Astrocyte (in vitro differentiated cells and primary cell): ENCODE data around the gene TMEM120B. TPM values are rescaled to one million over a fixed set of nuclear protein-coding genes. Genes with fewer than 3 reads are reported as not detected.
A peak's percentile ranks its signal among the peaks of the same experiment; 100 is the strongest.

Source experiments
- DNase-seq: peaks from one replicate; pipeline ENCODE4 v3.0.0-alpha.2; 2010; ENCODE audit warnings: low read depth
- FAIRE-seq: peaks from 2 replicates; lab custom pipeline; 2011; peaks lifted over from hg19 to GRCh38; lab: Jason Lieb, UNC
- H2AFZ ChIP-seq: 2 replicates; pipeline ENCODE4 v1.6.0; 2012; ENCODE audit warnings: low read depth, low read length, inconsistent platforms
- H3K27ac ChIP-seq: 2 replicates; pipeline ENCODE4 v1.5.1; 2011; ENCODE audit warnings: low read depth, low read length, inconsistent platforms
- H3K27me3 ChIP-seq: 2 replicates; pipeline ENCODE4 v1.6.0; 2011; ENCODE audit warnings: low read length, inconsistent platforms; ENCODE audit not compliant: insufficient read depth
- H3K36me3 ChIP-seq: 2 replicates; pipeline ENCODE4 v1.5.1; 2011; ENCODE audit warnings: low read length, inconsistent platforms; ENCODE audit not compliant: insufficient read depth
- H3K4me1 ChIP-seq: 2 replicates; pipeline ENCODE4 v1.5.1; 2011; ENCODE audit warnings: low read length, inconsistent platforms; ENCODE audit not compliant: insufficient read depth
- H3K4me2 ChIP-seq: 2 replicates; pipeline ENCODE4 v1.6.0; 2012; ENCODE audit warnings: low read length, inconsistent platforms
- H3K4me3 ChIP-seq: 2 replicates; pipeline ENCODE4 v1.5.1; 2011; ENCODE audit warnings: low read depth, mild to moderate bottlenecking, low read length, inconsistent platforms; ENCODE audit not compliant: insufficient read depth
- H3K79me2 ChIP-seq: 2 replicates; pipeline ENCODE4 v1.6.0; 2012; ENCODE audit warnings: mild to moderate bottlenecking, low read length, inconsistent platforms; ENCODE audit not compliant: insufficient read depth
- H3K9ac ChIP-seq: 2 replicates; pipeline ENCODE4 v1.6.0; 2012; ENCODE audit warnings: mild to moderate bottlenecking, low read length, inconsistent platforms
- H3K9me3 ChIP-seq: 2 replicates; pipeline ENCODE4 v1.5.1; 2012; ENCODE audit warnings: low read depth, mild to moderate bottlenecking, low read length, inconsistent platforms; ENCODE audit not compliant: insufficient read depth
- H4K20me1 ChIP-seq: 2 replicates; pipeline ENCODE4 v1.6.0; 2012; ENCODE audit warnings: low read length, inconsistent platforms; ENCODE audit not compliant: insufficient read depth
- H3K27ac Mint-ChIP-seq: one replicate; pipeline ENCODE4 v1.8.0; 2021; ENCODE audit warnings: mild to moderate bottlenecking, mixed read lengths; ENCODE audit not compliant: unreplicated experiment
- H3K27me3 Mint-ChIP-seq: one replicate; pipeline ENCODE4 v1.8.0; 2021; ENCODE audit warnings: low read depth, mixed read lengths; ENCODE audit not compliant: unreplicated experiment
- H3K36me3 Mint-ChIP-seq: one replicate; pipeline ENCODE4 v1.8.0; 2021; ENCODE audit warnings: low read depth, mixed read lengths; ENCODE audit not compliant: unreplicated experiment
- H3K4me1 Mint-ChIP-seq: one replicate; pipeline ENCODE4 v1.8.0; 2021; ENCODE audit warnings: low read depth, mixed read lengths; ENCODE audit not compliant: unreplicated experiment
- H3K4me3 Mint-ChIP-seq: one replicate; pipeline ENCODE4 v1.8.0; 2021; ENCODE audit warnings: mild to moderate bottlenecking, moderate library complexity, mixed read lengths; ENCODE audit not compliant: unreplicated experiment
- H3K9me3 Mint-ChIP-seq: one replicate; pipeline ENCODE4 v1.8.0; 2021; ENCODE audit warnings: mild to moderate bottlenecking, mixed read lengths; ENCODE audit not compliant: unreplicated experiment
- EZH2 ChIP-seq: IDR thresholded peaks from 2 replicates; pipeline ENCODE4 v1.6.1; 2012; ENCODE audit warnings: mild to moderate bottlenecking, low read length, inconsistent platforms; ENCODE audit not compliant: insufficient read depth
- total RNA-seq: library from RNA; stranded (reverse); gene quantifications from 2 replicates; pipeline ENCODE4 v1.2.1, GENCODE V29; 2021
- TF ChIP-seq, protein P1 (sequence below): IDR thresholded peaks from 2 replicates; pipeline ENCODE4 v1.5.1; 2011; ENCODE audit warnings: low read depth, mild to moderate bottlenecking, inconsistent platforms, low read length, moderate library complexity; ENCODE audit not compliant: insufficient read depth

The TMEM120B gene
- total RNA-seq, 1 donor from 2014 or later: 36.0 TPM

DNA sequence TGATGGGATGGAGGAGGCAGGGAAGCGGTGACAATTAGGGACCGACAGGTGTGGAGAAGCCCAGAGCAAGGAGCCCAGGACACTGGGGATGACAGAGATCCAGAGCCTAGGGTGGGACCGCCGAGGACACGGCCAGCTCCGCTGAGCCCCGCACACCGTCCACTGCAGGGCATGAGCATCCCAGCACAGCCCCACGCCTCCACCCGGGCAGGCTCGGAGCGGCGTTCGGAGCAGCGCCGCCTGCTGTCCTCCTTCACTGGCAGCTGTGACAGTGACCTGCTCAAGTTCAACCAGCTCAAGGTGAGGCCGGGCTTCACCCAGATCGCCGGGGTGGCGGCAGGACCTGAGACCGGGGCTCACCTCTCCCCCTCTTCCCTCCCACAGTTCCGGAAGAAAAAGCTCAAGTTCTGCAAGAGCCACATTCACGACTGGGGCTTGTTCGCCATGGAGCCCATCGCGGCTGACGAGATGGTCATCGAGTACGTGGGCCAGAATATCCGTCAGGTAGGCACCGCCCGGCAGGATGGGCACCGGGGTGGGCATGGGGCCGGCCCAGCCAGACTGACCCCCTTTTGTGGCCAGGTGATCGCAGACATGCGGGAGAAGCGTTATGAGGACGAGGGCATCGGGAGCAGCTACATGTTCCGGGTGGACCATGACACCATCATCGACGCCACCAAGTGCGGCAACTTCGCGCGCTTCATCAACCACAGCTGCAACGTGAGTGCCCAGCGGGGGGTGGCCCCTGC, 115.0 kb downstream of the TMEM120B start:
- Mint-ChIP-seq H3K36me3 (peaks cover 22% of the 10 kb centered on the region), H3K4me1 (no peaks in the 10 kb centered on the region), H3K9me3 (no peaks in the 10 kb centered on the region), H3K27me3 (no peaks in the 10 kb centered on the region), H3K4me3 (no peak overlapping the region), H3K27ac (peak overlapping the region; percentile 34)
- H3K9ac ChIP-seq: no peak overlapping the region
- no peak overlapping the region for H3K4me2 ChIP-seq
- no peak for FAIRE-seq
- H3K4me3 ChIP-seq: no peak overlapping the region
- no peaks in the 10 kb centered on the region for H3K4me1 ChIP-seq
- H4K20me1 ChIP-seq: peaks cover 35% of the 10 kb centered on the region
- no peak for DNase-seq
- H3K36me3 ChIP-seq: peaks cover 42% of the 10 kb centered on the region
- H3K27ac ChIP-seq: no peak overlapping the region
- TF ChIP-seq, protein P1, sequence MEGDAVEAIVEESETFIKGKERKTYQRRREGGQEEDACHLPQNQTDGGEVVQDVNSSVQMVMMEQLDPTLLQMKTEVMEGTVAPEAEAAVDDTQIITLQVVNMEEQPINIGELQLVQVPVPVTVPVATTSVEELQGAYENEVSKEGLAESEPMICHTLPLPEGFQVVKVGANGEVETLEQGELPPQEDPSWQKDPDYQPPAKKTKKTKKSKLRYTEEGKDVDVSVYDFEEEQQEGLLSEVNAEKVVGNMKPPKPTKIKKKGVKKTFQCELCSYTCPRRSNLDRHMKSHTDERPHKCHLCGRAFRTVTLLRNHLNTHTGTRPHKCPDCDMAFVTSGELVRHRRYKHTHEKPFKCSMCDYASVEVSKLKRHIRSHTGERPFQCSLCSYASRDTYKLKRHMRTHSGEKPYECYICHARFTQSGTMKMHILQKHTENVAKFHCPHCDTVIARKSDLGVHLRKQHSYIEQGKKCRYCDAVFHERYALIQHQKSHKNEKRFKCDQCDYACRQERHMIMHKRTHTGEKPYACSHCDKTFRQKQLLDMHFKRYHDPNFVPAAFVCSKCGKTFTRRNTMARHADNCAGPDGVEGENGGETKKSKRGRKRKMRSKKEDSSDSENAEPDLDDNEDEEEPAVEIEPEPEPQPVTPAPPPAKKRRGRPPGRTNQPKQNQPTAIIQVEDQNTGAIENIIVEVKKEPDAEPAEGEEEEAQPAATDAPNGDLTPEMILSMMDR: no peak
- TF ChIP-seq EZH2: no peak
- no peaks in the 10 kb centered on the region for H3K27me3 ChIP-seq
- H2AFZ ChIP-seq: no peak overlapping the region
- no peaks in the 10 kb centered on the region for H3K79me2 ChIP-seq
- no peaks in the 10 kb centered on the region for H3K9me3 ChIP-seq

DNA sequence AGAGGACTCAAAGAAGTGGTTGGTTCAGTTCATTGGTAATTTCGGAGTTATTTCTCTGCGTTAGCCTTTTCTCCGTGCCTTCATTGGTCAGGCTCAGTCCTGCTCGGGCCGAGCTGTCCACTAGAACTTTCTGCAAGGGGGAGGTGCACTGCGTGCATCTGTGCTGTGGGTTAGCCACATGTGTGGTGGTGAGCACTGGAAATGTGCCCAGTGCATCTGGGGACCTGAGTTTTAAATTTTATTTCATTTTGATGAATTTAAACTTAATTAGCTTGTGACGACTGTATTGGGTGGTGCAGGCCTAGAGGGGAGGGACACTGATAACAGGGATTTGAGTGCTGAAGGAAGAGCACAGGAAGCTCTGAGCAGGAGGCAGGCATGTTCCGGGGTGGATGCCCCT, 115.8 kb downstream of the TMEM120B start:
- Mint-ChIP-seq H3K9me3 (no peaks in the 10 kb centered on the region), H3K4me3 (no peak overlapping the region), H3K4me1 (no peaks in the 10 kb centered on the region), H3K27me3 (no peaks in the 10 kb centered on the region), H3K36me3 (peaks cover 25% of the 10 kb centered on the region), H3K27ac (peak overlapping the region; percentile 70)
- Histone ChIP-seq H3K9ac (no peak overlapping the region), H2AFZ (no peak overlapping the region), H3K27me3 (no peaks in the 10 kb centered on the region), H3K4me1 (no peaks in the 10 kb centered on the region), H3K4me3 (no peak overlapping the region), H4K20me1 (peaks cover 35% of the 10 kb centered on the region), H3K9me3 (no peaks in the 10 kb centered on the region), H3K4me2 (no peak overlapping the region), H3K36me3 (peaks cover 42% of the 10 kb centered on the region), H3K79me2 (no peaks in the 10 kb centered on the region), H3K27ac (no peak overlapping the region)
- TF ChIP-seq, protein P1: no peak
- TF ChIP-seq EZH2: no peak
- no peak for FAIRE-seq
- DNase-seq: no peak

DNA sequence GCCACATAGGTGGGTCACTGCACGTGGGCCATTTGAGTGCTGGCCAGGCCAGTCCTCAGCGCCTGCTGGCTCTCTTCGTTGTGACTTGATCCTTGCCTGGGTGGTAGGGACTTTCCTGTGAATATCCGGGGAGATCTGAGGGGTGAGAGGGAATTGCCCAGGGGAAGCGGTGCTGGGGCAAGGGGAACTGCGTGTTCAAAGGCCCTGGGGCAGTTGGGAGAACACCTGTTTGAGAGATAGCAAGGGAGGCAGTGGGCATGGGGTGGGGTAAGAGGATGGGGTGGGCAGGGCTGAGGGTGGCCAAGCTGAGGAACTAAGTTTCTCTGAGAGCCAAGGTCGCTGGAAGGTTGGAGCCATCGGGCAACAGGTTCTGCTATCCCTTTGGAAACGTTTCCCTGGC, 116.3 kb downstream of the TMEM120B start:
- FAIRE-seq: no peak
- H4K20me1 ChIP-seq: peaks cover 30% of the 10 kb centered on the region
- Mint-ChIP-seq H3K4me1 (no peaks in the 10 kb centered on the region), H3K27me3 (no peaks in the 10 kb centered on the region), H3K36me3 (peaks cover 26% of the 10 kb centered on the region), H3K27ac (peak overlapping the region; percentile 70), H3K9me3 (no peaks in the 10 kb centered on the region), H3K4me3 (no peak overlapping the region)
- TF ChIP-seq, protein P1: no peak
- H3K36me3 ChIP-seq: peaks cover 39% of the 10 kb centered on the region
- no peak for DNase-seq
- H3K4me1 ChIP-seq: no peaks in the 10 kb centered on the region
- H3K27ac ChIP-seq: no peak overlapping the region
- no peak overlapping the region for H3K9ac ChIP-seq
- H3K9me3 ChIP-seq: no peaks in the 10 kb centered on the region
- H3K79me2 ChIP-seq: no peaks in the 10 kb centered on the region
- H3K4me2 ChIP-seq: no peak overlapping the region
- H3K27me3 ChIP-seq: no peaks in the 10 kb centered on the region
- no peak overlapping the region for H2AFZ ChIP-seq
- no peak overlapping the region for H3K4me3 ChIP-seq
